PFSK-1 (cell line): ENCODE results near the gene FGF14.

ENCODE experiments used
- FOXP2 ChIP-seq: optimal IDR thresholded peaks from 2 replicates; pipeline ENCODE3; 2011; ENCODE audit warnings: borderline replicate concordance, control low read depth, inconsistent platforms; ENCODE audit not compliant: insufficient read depth; ENCODE audit errors: extremely low read length, extremely low read depth
- POLR2AphosphoS5 ChIP-seq: IDR thresholded peaks from 2 replicates; pipeline ENCODE4 v1.6.1; 2012; ENCODE audit warnings: low read depth, mild to moderate bottlenecking, control low read depth, low read length, moderate library complexity
- REST ChIP-seq, 2 experiments: IDR thresholded peaks; 2 replicates each; pipeline versions ENCODE4 v1.6.1 to v1.8.0; 2011 to 2012; ENCODE audit warnings: low read depth in 2 of 2, low read length in 2 of 2, control low read depth in 1 of 2, inconsistent platforms in 1 of 2, mild to moderate bottlenecking in 1 of 2, moderate library complexity in 1 of 2; ENCODE audit not compliant: insufficient read depth in 1 of 2
- SIN3A ChIP-seq: IDR thresholded peaks from 2 replicates; pipeline ENCODE4 v1.6.1; 2012; ENCODE audit warnings: mild to moderate bottlenecking, low read length, moderate library complexity, borderline replicate concordance; ENCODE audit not compliant: insufficient read depth
- TAF1 ChIP-seq: IDR thresholded peaks from 2 replicates; pipeline ENCODE4 v1.6.1; 2012; ENCODE audit warnings: low read length, control low read depth, borderline replicate concordance; ENCODE audit not compliant: insufficient read depth

The FGF14 gene

GRCh38 chr13:102286326-102286725, 115.5 kb downstream of the FGF14 start:
- TF ChIP-seq REST (IDR thresholded peaks at IDR 0.05; ENCODE audit: insufficient read depth in 1 of 2, low read depth in 2 of 2, low read length in 2 of 2) (no peak), TAF1 (no peak), SIN3A (no peak), POLR2AphosphoS5 (no peak), FOXP2 (no peak)

- no peak for TF ChIP-seq TAF1
- TF ChIP-seq FOXP2, result no peak
- TF ChIP-seq POLR2AphosphoS5, result no peak
- TF ChIP-seq SIN3A, result no peak
- TF ChIP-seq REST (IDR thresholded peaks at IDR 0.05; ENCODE audit: insufficient read depth in 1 of 2, low read depth in 2 of 2, low read length in 2 of 2), result no peak
These were observed 121.5 kb downstream of the FGF14 start for GRCh38 chr13:102280366-102280765.

GRCh38 chr13:102277286-102277685, 124.6 kb downstream of the FGF14 start:
- TF ChIP-seq SIN3A, result no peak
- TF ChIP-seq REST (IDR thresholded peaks at IDR 0.05; ENCODE audit: insufficient read depth in 1 of 2, low read depth in 2 of 2, low read length in 2 of 2), result no peak
- no peak for TF ChIP-seq FOXP2
- TF ChIP-seq TAF1, result no peak
- TF ChIP-seq POLR2AphosphoS5, result no peak

- TF ChIP-seq POLR2AphosphoS5 (no peak), TAF1 (no peak), FOXP2 (no peak), REST (IDR thresholded peaks at IDR 0.05; ENCODE audit: insufficient read depth in 1 of 2, low read depth in 2 of 2, low read length in 2 of 2) (no peak), SIN3A (no peak)
These were observed 125.4 kb downstream of the FGF14 start for GRCh38 chr13:102276404-102276803.

GRCh38 chr13:102275969-102276368, 125.9 kb downstream of the FGF14 start:
- TF ChIP-seq SIN3A, result no peak
- TF ChIP-seq FOXP2, result no peak
- no peak for TF ChIP-seq TAF1
- TF ChIP-seq REST (IDR thresholded peaks at IDR 0.05; ENCODE audit: insufficient read depth in 1 of 2, low read depth in 2 of 2, low read length in 2 of 2), result no peak
- no peak for TF ChIP-seq POLR2AphosphoS5
